ENCODE results near the gene GPR162.

The GPR162 gene, protein sequence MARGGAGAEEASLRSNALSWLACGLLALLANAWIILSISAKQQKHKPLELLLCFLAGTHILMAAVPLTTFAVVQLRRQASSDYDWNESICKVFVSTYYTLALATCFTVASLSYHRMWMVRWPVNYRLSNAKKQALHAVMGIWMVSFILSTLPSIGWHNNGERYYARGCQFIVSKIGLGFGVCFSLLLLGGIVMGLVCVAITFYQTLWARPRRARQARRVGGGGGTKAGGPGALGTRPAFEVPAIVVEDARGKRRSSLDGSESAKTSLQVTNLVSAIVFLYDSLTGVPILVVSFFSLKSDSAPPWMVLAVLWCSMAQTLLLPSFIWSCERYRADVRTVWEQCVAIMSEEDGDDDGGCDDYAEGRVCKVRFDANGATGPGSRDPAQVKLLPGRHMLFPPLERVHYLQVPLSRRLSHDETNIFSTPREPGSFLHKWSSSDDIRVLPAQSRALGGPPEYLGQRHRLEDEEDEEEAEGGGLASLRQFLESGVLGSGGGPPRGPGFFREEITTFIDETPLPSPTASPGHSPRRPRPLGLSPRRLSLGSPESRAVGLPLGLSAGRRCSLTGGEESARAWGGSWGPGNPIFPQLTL

DNA sequence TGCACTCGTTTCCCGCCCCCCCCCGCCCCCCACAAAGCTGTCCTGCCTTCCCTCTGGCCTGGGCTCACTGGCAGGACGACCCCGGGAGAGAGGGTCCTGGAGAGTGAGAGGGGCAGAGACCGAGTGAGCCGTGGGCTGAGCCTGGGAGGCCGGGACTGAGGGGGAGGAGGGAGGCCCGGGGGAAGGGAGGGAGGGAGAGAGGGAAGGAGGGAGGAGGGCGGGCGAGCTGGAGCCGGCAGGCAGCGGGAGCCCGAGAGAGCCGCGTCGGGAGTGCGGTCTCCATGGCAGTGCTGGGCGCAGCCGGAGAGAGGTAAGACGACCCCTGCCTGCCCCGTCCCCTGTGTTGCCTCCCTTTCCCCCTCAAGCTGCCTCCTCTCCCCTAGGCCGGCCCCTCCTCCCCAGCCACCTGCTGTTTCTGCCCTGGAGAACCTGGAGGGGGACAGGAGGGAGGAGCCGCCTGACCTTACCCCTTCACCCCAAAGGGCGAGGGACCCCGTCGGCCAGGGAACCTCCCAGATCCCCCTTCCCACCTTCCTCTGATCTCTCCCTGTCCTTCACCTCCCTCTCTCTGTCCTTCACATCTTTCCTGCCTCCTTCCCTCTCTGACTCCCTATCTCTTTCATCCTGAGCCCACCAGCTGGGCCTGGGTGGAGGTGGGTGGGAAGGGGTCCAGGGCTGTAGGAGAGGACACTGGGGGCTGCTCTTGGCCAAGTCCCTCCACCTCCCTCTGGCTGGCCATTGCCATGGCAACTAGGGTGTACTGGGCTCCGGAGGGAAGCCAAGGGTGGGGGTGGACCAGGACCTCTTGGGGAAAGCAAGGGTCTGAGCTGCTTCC, at the start of gene GPR162:
Gene GPR162 (plus strand): TSS at position 231 of the 835 bp plus-strand sequence. CDS start 2,078 bp downstream, outside the sequence.
- no peak for DNase-seq

DNA sequence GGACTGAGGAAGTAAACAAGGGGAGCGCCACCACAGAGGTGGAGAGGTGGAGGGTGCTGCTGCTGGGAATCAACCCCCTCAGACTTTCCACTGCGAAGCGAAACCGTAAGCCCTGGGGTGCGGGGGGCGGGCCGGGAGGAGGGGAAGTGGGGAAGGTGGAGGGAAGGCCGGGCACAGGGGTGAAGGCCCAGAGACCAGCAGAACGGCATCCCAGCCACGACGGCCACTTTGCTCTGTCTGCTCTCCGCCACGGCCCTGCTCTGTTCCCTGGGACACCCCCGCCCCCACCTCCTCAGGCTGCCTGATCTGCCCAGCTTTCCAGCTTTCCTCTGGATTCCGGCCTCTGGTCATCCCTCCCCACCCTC, 49.3 kb upstream of the GPR162 start, which contains the start of gene LAG3:
Gene LAG3 (plus strand): TSS at position 190 of the 365 bp plus-strand sequence. CDS start 333 bp downstream, outside the sequence.
- peak; percentile 60 to 71 for DNase-seq

DNA sequence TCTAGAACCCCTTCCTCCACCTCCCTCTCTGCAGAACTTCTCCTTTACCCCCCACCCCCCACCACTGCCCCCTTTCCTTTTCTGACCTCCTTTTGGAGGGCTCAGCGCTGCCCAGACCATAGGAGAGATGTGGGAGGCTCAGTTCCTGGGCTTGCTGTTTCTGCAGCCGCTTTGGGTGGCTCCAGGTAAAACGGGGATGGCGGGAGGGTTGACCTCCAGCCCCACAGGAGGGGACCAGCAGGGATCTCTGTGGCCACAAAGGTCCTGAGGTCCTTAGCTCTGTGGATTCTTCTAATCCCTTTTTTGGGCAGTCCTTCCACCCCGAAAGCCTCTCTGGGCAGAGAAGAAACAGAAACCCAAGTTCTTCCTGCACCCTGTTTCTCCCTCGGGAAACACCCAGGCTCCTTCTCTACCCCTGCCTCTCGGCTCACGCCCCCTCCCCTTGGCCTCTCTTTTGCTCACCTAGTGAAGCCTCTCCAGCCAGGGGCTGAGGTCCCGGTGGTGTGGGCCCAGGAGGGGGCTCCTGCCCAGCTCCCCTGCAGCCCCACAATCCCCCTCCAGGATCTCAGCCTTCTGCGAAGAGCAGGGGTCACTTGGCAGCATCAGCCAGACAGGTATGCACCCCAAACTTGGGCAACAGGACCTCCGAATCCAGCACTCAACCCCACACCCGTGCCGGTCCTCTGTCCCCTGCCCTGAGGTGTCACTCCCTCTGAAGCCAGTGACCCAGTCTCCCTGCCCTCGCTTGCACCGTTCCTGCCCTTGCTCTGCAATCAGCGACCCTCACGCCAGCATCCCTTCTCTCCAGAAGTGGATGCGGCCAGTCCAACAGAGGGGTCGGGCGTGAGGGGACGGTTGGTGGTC, 48.7 kb upstream of the GPR162 start:
- DNase-seq = no peak

DNA sequence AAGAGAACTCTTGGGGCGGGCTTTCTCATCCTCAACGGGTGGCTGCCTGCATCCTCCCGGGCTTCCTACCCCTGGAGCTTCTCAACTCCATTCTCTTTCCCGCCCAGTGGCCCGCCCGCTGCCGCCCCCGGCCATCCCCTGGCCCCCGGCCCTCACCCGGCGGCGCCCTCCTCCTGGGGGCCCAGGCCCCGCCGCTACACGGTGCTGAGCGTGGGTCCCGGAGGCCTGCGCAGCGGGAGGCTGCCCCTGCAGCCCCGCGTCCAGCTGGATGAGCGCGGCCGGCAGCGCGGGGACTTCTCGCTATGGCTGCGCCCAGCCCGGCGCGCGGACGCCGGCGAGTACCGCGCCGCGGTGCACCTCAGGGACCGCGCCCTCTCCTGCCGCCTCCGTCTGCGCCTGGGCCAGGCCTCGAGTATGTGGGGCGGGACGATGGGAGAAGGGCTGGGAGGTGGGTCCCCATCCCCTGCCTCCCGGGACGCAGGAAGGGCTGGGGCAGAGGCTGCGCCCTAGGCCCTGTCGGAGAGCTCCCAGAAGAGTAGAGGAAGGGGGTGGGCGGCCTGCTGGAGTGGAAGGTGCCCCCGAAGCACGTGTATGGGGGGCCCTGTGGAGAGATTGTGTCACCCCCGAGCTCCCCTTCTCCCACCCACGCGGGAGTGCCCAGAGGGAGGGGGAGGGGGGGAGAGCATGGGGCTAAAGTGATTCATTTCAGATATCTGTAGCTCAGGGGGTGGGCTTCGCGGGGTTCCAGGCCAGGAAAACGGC, 47.9 kb upstream of the GPR162 start:
- peak; percentile 59 to 65 for DNase-seq

DNA sequence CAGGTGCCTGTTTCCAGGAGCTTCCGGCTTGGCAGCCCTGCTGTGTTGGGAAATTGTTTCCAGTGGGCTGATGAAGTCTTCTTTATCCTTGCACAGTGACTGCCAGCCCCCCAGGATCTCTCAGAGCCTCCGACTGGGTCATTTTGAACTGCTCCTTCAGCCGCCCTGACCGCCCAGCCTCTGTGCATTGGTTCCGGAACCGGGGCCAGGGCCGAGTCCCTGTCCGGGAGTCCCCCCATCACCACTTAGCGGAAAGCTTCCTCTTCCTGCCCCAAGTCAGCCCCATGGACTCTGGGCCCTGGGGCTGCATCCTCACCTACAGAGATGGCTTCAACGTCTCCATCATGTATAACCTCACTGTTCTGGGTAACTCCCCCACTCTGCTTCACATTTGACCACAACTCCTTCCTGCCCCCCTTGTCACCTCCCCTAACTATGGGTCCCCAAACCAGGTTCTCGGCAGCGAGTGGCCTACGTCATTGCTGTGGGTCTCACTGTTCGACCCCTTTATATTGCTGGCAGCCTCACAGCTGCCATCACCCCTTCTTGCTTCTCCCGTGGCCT, 47.0 kb upstream of the GPR162 start:
- DNase-seq = no peak

DNA sequence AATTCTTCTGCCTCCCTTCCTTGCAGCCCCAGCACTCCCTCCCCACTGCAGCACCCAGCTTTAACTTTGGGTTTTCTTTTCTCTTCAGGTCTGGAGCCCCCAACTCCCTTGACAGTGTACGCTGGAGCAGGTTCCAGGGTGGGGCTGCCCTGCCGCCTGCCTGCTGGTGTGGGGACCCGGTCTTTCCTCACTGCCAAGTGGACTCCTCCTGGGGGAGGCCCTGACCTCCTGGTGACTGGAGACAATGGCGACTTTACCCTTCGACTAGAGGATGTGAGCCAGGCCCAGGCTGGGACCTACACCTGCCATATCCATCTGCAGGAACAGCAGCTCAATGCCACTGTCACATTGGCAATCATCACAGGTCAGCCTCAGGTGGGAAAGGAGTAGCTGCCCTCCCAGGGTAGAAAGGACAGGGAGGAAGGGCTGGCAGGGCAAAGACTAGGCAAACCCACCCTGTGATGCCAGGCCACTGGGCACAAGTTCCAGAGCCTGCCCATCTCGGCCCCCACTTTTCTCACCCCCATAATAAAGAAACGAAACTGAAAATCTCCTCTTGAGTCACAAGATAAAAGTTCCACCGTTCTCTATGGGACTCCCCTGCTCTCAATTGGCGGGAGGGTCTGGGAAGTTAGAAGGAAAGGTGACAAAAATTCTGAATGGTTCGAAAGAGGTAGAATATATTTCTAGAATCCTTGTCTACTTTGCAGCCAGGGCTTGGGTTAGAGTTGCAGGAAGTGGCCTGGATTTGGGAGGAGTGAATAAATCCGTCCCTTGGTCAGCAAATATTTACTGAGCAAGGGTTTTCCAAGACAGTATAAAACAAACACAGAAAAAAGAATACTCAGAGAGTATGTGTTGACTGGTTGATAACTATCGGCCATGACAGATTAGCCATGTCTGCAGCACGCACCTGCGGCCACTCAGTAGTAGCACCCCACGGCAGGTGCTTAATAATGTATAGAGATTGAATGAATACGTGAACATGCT, 46.1 kb upstream of the GPR162 start:
- no peak for DNase-seq

DNA sequence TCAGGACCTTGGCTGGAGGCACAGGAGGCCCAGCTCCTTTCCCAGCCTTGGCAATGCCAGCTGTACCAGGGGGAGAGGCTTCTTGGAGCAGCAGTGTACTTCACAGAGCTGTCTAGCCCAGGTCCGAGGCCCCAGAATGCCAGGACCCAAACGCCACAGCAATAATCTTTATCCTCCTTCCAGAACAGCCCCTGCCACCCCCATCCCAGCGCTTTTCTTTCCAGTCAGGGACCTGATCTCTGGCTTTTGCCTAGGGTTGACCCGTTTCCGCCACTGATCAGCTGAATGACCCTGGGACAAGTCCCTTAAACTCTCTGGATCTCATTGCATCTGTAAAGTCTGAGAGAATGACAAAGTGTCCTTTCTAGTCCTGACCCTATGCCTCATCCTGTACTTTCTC, 44.2 kb upstream of the GPR162 start:
- no peak for DNase-seq

DNA sequence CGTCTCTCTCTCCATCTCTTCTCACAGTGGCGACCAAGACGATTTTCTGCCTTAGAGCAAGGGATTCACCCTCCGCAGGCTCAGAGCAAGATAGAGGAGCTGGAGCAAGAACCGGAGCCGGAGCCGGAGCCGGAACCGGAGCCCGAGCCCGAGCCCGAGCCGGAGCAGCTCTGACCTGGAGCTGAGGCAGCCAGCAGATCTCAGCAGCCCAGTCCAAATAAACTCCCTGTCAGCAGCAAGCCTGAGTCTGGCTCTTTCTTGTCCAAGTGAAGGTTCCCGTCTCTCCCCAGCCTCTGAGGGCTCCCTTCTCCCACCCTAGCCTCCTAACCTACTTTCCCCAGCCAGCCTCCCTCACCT, 43.4 kb upstream of the GPR162 start:
- DNase-seq = no peak

DNA sequence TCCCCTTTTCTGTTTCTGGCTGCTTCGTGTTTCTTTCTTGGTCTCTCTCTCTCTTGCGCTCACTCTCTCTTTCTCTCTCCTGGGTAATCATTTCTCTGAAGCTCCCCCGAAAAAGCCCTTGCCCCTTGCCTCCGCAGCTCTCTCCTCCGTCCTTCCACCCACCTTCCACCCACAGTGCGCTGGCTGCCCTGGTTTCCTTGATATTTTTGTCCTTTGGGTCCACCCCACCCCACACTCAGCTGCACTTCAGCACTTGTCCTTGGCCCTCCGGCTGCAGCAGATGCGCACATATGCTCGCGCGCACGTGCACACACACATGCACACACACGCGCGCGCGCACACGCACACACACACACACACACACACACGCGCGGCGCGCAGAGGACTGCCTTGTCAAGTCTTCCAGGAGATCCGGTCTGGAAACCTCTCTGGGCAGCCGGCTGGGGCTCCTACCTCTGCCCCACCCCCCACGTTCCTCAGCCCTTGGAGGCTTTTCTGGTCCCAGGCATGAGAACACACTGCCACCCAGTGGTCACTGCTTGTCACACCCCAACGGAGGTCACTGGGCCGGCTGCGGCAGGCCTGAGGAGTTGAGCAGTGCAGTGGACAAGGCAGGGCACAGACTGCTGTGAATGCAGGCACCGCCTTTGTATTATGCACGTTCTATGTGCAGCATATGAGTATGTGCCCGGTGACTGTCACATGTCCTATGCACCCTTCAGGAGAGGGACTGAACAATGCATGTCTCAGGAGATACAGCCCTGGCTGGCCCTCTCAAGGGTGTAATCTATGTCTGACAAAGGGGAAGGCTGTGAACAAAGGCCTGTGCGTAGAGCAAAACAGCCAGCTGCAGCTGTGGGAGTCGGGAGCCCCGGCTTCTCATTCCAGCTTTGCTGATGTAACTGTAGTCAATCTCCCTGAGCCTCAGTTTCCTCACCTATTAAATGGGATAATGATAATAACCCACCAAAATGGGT, 42.8 kb upstream of the GPR162 start:
- peak; percentile 89 to 91 for DNase-seq

DNA sequence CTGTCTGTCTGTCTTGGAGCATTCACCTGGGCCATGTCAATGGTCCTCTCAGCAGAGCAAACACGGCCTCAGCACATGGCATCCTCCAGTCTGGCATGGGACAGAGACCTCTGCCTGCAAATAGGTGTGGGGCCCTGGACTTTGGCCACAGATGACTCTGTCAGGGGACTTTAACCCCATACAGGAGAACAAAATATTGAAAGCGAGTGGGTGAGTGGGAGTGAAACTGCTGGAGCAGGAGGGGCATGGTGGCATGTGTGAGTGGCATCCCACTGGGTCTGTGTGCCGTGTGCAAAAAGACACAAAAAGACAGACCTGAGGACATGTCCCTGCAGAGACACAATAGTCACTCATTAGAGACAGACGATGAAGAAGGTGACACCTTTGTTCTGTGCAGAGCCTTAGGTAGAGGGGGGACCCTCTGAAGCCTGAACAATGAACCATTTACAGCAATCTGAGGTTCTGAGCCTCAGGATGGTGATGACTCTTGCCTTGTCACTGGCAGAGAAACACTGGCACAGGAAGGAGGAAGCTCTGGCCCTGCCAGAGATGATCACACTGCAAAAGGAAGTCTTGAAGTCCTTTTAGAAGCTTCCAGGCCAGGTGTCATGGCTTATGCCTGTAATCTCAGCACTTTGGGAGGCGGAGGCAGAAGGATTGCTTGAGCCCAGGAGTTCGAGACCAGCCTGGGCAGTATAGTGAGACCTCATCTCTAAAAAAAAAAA, 41.8 kb upstream of the GPR162 start:
- no peak for DNase-seq

DNA sequence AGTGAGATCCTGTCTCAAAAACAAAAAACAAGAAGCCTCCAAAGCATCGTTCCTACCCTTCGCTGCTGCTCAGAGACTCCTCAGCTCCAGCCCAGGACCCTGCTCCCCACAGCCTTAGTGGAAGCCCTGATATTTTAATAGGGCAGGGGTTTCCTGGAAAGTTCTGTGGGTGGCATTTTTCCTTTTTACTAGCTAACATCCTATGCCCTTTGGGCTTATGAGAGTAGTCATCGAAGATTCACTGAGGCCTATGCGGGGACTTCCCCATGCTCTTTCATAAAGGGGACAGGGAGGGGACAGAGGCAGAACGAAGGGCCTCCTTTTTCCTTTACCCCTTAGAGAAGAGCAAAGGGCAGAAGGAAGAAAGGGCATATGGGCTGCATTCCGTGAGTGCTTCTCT, 41.0 kb upstream of the GPR162 start:
- peak; percentile 33 to 40 for DNase-seq

DNA sequence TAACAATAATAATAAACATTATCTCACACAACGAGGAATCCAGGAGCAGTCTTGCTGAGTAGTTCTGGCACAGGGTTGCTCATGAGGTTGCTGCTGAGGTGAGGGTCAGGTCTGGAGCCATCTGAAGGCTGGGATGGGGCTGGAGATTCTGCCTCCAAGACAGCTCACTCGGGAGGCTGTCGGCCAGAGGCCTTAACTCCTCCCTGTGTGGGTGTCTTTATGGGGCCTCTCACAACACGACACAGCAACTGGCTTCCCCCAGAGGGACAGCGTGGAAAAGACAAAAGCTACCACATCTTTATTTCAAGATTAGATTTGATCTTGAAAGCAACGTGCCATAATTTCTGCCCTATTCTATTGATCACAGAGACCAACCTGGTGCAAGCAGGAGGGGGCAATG, 39.5 kb upstream of the GPR162 start:
- no peak for DNase-seq

DNA sequence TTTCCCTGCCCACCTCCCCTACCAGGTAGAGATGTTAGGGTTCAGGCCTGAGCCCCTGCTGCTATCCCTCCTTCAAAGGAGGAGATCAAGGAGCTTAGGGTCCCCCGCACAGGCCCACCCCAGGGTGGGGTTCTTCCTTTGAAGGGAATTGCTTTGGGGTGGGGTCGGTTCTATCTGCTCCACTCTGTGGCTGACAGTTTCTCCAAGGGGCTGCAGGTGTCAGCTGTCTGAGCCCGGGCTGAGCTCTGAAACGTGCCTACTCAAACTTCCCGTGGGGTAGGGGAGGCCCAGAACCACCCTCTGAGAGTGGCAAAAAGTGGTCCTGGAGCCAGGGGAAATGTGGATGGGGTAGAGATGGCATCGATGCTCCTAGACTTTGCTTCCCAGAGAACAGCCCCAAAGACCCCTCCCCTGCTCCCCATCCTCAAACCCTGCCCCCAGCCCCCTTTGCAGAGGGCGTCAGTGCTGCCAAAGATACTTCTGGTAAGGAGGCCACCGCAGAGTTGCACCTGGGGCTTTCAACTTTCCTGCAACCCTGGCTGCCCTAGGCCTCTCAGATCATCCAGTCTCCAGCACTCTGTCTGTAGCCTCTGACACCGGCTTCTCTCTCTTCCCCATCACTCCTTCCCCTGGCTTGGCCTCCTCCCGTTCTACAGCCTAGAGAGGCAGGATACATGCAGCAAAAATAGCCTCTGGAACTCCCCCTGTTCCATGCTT, 38.6 kb upstream of the GPR162 start:
- no peak for DNase-seq

DNA sequence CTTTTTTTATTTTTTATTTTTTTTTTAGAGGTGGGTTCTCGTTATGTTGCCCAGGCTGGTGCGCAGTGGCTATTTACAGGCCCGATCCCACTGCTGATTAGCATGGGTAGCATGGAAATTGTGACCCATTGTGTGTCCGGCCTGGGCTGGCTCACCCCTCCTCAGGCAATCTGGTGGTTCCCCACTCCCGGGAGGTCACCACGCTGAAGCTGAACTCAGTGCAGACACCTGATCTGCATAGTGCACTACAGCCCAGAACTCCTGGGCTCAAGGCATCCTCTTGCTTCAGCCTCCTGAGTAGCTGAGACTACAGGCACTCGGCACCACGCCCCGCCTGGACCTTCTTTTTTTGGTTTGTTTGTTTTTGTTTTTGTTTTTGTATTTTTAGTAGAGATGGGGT, 37.8 kb upstream of the GPR162 start:
- no peak for DNase-seq

DNA sequence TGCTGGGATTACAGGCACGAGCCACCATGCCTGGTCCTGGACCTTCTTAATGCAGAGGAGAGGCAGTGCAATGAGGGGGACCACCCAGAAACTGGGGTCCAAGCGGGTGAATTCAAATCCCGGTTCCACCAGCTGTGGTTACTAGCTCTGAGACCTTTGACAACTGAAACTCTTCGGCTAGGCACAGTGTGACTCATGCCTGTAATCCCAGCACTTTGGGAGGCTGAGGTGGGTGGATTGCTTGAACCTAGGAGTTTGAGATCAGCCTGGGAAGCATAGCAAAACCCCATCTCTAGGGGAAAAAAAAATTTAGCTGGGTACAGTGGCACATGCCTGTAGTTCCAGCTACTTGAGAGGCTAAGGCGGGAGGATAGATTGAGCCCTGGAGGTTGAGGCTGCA, 37.3 kb upstream of the GPR162 start:
- DNase-seq = no peak

DNA sequence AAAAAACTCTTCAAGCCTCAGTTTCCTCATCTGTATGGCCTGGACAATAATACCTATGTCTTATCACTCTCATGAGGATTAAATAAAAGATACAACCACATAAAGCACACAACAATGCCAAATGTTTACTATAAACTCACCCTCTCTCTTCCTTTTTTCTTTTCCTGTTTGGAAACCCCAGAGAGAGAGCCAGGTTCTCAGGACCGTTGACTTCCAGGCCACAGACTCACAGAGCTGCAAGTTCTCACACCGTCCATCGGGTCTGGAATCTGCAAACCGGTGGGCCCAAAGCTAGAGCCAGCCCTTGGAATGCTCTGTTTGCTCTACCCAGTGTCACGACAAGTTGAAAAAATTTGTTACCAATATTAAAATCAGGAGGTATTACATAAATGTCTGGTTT, 36.9 kb upstream of the GPR162 start:
- no peak for DNase-seq

DNA sequence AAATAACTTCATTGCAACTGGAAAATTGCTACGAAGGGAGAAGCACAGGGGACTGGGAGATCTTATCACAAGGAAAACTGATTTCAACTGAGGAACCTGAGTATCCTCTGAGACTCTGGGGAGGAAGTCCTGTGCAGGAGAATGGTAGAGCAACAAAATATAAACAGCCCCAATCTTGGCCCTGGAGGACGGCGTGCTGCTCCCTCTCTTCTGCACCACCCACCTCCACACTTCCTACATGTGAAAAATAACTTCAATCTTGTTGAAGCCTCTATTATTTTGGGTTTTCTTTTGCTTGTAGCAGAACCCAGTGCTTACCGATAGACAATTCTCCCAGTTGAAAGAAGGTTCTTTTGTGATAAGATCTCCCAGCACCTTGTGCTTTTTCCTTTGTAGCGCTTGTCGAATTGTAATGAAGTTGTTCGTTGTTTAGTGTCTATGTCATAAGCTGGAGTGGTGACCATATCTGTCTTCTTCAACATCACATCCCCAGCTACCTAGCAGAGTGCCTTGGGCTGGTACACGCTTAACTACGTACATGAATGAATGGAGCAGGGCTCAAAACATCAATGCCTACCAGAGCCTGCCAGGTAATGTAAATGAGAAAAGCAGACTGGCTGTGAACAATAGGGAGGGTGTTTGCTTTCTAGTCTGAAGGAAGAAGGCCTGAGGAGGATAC, 35.1 kb upstream of the GPR162 start:
- no peak for DNase-seq
